SW480 (cell line): Measurements from ENCODE around the gene CSMD2.

Source experiments
- DNase-seq: peaks from one replicate; pipeline ENCODE4 v3.0.0-alpha.2; 2016; ENCODE audit warnings: low spot score

Gene CSMD2

DNA sequence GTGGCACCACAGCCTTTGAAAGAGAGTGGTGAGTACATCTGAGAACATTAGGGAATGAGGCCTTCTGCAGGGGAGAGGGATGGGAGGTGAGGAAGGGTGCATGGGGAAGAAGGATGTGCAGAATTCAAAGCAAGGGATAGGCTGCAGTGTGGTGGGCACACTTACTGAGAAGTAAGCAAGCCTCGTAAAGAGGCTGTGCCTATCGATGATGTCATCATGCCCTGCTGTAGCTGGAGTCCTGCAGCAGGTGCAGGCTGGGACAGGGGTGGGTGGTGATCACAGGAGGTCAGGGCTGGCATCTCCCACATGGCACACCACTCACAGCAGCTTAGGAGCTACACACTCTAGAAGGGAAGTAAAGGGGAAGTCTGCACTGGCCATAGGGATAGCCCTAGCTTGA lies 676.4 kb downstream of the CSMD2 start:
- DNase-seq: no peak

DNA sequence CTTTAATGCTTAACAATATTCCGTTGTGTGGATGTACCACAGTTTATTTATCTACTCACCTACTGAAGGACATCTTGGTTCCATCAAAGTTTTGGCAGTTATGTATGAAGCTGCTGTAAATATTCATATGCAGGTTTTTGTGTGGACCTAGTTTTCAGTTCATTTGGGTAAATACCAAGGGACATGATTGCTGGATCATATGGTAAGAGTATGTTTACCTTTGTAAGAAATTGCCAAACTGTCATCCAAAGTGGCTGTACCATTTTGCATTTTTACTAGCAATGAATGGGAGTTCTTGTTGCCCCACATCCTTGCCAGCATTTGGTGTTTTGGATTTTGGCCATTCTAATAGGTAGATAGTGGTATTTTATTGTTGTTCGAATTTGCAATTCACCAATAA lies 682.6 kb downstream of the CSMD2 start:
- DNase-seq: no peak

DNA sequence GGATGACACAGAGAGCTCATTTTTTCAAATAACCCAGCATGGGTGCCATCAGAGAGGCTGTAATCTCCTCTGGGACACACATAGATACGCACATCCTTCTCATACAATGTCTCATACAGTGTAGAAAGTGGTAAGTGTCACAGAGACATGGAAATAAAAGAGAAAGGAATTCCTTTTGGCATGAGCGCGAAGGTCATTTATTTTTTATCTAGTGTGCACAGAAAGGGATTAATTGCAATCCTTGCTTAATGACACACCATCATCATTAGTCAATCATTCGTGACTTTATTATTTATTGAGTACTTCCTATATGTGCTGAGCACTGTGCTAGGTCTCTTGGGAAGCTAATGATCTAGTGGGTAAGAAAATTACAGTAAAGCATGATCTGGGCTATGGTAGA lies 687.6 kb downstream of the CSMD2 start:
- DNase-seq: no peak

DNA sequence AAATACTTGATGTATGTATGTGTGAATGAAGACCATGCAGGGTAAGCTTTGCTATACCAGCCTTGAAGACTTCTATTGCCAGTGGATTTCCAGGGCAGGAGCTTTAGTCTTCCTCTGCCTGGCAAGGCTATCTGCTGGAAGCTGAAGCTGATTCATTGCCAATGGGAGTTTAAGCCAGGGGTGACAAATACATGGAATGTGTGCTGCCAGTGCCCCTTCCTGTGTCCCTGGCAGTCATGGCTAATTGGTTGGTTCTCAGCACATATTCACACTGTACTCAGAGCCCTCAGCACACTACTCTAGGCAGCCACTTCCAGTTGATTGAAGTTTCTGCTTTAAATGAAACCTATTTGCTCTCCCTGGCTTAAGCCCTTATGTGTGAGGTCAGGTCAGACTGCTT lies 691.1 kb downstream of the CSMD2 start:
- DNase-seq: no peak

DNA sequence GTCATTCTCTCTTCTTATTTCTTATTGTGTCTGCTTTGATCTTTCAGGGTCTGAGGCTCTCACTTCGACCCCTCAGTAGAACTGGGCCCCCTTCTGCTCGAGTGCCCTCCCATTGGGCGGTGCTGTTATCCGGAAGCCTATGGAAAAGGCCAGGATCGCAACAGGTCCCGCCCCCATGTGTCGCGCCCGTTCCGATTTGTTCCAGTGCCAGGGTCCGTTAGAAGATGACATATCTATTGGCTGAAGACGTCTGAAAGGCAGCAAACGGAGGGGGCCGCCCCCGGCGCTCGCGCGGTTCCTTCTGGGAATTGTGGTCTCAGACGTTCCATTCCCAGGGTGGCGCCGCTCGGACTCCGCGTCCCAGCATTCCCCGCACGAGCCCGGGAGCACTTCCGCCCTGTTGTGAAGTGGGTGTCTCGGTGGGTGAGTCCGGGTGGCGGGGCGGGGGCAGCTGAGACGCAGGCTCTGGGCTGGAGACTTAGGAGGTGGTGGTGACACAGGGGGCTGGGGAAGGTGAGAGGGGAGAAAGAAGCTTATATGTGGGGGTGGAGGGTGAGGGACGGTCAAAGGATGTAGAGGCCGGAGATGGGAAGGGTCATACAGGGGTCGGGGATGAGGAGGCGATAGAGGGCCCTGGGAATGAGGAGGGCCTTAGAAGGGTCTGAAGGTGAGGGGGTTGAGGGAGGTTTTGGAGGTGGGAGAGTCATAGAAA lies 692.6 kb downstream of the CSMD2 start, which contains the start of gene ZSCAN20:
Gene ZSCAN20, plus strand, starts transcription at position 377 of the 712 bp plus-strand sequence. CDS start 6,644 bp downstream, outside the sequence.
- DNase-seq: peak; percentile 98

DNA sequence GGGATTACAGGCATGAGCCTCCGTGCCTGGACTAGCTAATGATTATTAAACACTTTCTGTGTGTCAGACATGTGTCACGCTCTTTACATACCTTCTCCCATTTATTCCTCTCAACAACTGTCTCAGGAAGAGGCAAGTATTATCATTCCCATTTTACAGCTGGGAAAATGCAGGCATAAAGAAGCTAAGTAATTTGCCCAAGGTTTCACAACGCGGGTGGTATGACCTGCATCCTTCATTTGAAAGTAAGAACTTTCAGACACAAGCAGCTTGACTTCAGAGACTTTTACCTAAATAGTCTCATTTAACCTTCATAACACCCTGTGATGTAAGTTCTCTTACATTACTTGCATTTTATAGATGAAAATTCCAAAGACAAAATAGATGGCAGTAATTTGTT lies 693.6 kb downstream of the CSMD2 start:
- DNase-seq: no peak

DNA sequence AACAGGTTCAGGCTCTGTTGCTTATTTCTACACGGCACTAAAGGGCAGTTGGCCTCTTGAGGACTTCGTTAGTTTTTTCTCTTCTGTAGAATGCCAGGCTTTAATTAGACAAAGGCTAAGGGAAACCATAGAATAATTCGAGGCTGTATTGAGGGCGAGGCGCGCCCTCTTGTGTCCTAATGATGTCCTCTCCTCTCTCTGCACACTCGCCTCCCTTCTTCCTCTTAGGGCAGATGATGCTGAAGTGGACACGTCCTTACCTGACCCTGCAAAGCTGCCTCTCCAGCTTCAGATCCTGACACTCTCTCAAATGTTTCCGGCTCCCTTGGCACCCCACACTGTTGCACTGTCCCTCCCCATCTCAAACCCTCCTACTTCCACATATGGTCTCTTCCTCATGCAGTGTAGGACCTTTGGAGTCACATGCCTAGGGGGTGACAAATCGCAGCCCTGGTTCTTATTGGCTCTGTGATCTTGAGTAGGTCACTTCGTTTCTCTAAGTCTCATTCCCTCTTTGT lies 694.5 kb downstream of the CSMD2 start:
- peak; percentile 82 for DNase-seq

DNA sequence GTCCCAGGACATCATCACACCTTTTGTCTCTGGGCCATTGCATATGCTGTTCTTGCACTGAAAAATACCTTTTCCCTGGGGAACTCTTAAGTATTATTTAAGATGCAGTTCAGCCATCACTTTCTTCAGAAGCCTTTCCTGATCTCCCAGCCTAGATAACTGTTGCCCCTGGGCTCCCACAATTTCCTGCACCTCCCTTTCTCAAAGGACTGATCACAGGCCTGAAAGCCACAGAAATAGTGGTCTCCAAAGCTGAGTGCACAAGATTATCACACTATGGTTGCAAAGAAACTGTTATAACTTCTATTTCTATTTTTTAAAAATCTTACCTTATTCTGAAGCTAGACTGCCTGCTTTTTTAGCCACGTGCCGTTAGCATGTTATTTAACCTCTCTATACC lies 695.3 kb downstream of the CSMD2 start:
- DNase-seq: no peak

DNA sequence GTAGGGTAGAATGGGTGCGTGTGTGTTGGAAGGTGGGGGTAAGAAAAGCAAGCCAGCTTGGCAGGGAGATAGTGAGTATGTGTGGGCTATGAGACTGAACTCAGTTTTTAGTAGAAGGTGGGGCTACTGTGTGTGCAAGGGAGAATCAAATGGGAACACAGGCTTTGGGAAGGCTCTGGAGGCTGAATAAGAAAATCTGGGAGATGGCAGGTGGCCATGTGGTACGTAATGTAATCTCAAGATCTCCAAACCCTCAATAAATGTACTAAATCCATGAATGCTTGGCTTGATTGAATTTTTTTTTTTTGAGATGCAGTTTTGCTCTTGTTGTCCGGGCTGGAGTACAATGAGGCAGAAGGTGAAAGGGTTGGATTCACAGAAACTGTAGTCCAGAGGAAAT lies 696.1 kb downstream of the CSMD2 start:
- DNase-seq: no peak

DNA sequence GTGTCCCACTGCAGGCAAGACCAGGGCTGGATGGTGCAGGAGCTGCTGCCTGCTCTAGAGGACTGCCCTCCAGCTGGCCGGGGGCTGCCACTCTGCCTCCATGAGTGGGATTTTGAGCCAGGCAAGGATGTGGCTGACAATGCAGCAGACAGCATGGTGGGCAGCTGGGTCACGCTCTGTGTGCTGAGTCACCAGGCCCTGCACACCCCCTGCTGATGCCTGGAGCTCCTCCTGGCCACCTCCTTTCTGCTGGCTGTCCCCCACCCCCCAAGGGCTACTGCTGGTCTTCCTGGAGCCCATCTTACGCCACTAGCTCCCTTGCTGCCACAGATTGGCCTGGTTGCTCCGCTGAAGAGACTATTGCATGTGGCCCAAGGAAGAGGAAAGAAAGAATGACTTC lies 696.5 kb downstream of the CSMD2 start:
- DNase-seq: no peak

DNA sequence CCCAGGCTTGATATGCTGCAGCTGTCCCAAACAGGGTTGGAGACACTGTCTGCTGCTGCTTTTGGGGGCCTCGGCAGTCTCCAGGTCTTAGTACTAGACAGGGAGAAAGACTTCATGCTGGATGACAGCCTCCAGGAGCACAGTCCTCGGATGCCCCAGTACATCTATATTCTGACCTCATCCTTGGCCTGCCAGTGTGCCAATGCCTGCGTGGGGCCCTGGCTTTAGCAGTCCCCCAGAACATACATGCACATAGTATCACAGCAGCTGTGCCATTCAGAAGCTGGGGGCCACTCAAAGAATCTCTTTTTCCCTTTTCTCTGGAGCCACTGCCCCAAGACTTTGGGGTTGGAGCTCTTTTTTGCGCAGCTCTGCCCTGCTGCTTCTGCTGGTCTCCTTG lies 697.0 kb downstream of the CSMD2 start:
- no peak for DNase-seq

DNA sequence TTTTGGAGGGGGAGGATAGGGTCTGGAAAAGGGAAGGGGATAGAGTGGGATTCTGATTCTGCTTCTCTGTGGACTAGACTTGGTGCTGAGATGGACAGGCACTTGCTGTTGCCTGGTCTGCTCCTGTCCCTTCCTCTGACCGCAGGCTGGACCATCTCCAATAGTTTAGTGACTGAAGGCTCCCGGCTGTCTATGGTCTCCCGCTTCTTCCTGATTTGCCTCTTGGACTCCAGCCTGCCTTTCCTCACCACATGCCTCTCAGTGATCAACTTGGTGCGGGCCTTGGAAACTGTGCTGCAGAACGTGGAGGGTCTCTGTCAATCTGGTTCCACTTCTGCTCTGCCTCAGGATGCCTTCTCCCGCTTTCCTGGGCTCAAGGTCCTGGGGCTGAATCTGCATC lies 698.9 kb downstream of the CSMD2 start:
- DNase-seq: no peak

DNA sequence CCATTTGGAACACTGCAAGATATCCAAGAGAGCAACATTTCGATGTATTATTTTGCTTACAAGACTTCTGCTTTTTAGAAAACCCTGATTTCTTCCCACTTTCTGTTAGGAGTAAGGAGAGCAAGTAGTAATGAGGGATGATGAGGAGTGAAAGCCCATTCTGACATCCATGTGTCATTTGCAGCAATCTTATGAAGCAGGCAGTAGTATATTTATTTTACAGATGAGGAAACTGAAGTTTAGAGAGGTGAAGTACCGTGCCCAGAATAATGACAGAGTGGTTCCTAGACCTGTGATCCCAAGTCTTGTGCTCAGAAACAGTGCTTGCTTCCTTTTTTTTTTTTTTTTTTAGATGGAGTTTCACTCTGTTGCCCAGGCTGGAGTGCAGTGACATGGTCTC lies 699.7 kb downstream of the CSMD2 start:
- no peak for DNase-seq

DNA sequence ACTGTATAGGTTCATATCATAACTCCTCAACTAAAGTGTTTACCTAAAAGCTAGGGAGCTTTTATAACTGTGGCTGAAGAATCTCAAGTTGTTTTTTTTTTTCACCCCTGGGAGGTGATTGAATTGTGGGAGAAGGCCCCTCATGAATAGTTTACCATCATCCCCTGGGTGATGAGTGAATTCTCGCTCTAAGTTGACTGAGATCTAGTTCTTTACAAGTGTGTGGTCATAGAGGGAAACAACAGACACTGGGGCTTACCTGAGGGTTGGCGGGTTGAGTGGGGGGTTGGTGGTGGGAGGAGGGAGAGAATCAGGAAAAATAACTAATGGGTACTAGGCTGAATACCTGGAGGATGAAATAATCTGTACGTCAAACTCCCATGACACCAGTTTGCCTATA lies 700.5 kb downstream of the CSMD2 start:
- DNase-seq: no peak
